Stimulated activated CD4-positive, alpha-beta T cell treated with anti-CD3 and anti-CD28 coated beads, Interleukin-4, amount 100 ng/mL, for 1 hour (primary cell): ENCODE data around the gene GPR137C.

Experiments used
- DNase-seq: peaks from one replicate; pipeline ENCODE4 v3.0.0-alpha.2; 2020

Gene GPR137C

GRCh38 chr14:52683985-52684520, 131.4 kb downstream of the GPR137C start:
- no peak for DNase-seq

GRCh38 chr14:52686176-52686575, 133.5 kb downstream of the GPR137C start:
- no peak for DNase-seq
